ENCODE data around the gene TFPI2.

GRCh38 chr7:93920496-93921182 lies 30.1 kb upstream of the TFPI2 start:
- TF ChIP-seq CTCF (IDR thresholded peaks at IDR 0.05; ENCODE audit: low read depth, low read length) (no peak), EZH2phosphoT487 (IDR thresholded peaks at IDR 0.05; ENCODE audit: low read depth) (no peak)

Measured in OCI-LY3 (cell line).